Hippocampal formation (tissue), 2 donors: ENCODE data around the gene PDIA3.
"Not testable (repeated sequence)": the region's sequence is repeated elsewhere in the genome, so short reads cannot be mapped to it uniquely, and the experiment has no call there.

Source experiments
- DNase-seq, 2 donors: peaks; one replicate each; lab custom pipeline; 2025; lab: John Stamatoyannopoulos, UW

Gene PDIA3

GRCh38 chr15:43776718-43777266, 30.6 kb downstream of the PDIA3 start, which contains the start of gene ELL3:
Gene ELL3, minus strand, starts transcription at chr15:43776966. Its CDS starts 65 bp downstream, at chr15:43776901.
- DNase-seq = peak in 1 of 2 donors; percentile 61

DNA sequence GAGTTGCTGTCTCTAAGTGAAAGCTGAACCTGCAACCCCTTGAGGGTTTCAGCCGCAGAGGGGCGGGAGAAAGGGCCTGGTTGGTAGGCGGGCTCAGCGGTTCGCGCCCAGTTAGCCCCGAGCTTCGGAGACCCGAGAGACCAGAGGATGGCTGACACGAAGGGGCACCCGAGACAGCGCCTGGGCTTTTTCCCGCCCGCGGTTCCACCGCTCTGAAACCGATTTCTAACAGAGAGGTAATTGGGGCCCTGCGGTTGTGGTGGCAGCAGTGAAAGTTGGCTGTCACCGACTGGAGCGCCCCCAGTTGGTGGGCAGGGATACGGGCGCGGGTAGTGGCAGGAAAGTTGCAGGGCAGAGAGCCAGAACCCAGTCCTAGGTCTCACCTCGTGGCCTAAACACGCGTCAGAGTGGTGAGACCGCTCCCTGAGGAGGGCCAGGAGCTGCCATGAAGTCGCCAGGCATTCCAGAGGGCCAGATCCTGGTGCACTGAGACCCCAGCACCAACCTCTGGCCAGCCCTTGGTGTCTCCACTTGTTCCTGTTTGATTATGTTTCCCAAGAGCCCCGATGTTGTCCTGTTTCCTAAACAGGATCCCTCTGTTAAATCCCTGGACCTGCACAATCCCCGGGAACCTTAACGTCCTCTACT, 31.2 kb downstream of the PDIA3 start:
- DNase-seq = peak in 1 of 2 donors; percentile 46

GRCh38 chr15:43779016-43779415, 32.8 kb downstream of the PDIA3 start:
- no peak for DNase-seq

DNA sequence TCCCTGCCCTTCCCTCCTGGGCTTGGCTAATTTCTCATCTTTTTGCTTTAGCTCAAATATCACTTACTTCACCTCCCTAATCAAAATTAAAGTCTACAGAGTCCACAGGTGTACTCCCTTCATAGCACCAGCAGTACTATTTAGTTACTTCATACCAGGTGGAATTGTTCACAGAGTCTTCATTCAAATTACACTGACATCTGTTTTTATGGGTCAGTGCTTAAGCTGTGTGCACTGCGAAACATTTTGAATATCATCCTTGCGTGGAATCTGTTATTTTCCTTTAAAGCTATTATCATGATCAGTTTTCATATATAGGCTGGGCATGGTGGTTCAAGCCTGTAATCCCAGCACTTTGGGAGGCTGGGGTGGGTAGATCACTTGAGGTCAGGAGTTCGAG, 43.2 kb downstream of the PDIA3 start:
- no peak for DNase-seq

GRCh38 chr15:43791993-43792760, 45.9 kb downstream of the PDIA3 start, which contains the start of gene SERF2:
Gene SERF2, plus strand, starts transcription at chr15:43792320. Its CDS starts 57 bp downstream, at chr15:43792377.
- DNase-seq = peak; percentile 99 to 100

DNA sequence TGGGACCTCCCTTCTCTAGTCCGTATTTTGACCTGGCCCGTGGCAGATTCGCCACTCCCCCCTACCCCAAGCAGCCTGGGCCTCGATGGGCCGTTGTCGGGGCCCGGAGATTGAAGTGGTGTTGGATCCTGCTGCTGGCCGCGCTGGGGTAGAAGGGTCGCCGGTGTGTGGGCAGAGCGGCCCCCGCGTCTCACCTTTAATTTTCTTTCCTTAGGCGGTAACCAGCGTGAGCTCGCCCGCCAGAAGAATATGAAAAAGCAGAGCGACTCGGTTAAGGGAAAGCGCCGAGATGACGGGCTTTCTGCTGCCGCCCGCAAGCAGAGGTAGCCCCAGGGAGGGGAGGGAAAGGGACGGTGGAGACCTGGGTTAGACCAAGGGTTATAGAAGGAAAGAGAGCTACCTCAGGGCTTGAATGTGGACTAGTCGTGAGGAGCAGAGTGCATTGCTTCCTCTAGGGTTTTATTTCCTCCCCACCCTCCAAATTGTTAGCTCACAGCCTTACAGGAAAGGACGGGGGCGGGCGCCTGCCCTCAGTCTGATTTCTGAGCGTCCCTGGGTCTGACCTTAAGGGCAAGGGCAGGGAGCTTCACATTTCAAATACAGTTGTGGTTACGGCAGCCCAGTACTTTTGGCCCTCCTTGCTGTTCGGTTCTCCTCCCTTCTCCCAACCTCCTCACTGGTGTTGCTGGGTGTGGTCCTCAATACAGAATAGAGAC, 46.7 kb downstream of the PDIA3 start:
- DNase-seq = no peak

DNA sequence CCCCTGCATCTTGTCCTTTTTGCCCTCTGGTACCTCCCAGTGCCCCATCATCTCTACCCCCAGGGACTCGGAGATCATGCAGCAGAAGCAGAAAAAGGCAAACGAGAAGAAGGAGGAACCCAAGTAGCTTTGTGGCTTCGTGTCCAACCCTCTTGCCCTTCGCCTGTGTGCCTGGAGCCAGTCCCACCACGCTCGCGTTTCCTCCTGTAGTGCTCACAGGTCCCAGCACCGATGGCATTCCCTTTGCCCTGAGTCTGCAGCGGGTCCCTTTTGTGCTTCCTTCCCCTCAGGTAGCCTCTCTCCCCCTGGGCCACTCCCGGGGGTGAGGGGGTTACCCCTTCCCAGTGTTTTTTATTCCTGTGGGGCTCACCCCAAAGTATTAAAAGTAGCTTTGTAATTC, 47.4 kb downstream of the PDIA3 start:
- no peak for DNase-seq

GRCh38 chr15:43794269-43795037, 48.2 kb downstream of the PDIA3 start:
- no peak for DNase-seq

DNA sequence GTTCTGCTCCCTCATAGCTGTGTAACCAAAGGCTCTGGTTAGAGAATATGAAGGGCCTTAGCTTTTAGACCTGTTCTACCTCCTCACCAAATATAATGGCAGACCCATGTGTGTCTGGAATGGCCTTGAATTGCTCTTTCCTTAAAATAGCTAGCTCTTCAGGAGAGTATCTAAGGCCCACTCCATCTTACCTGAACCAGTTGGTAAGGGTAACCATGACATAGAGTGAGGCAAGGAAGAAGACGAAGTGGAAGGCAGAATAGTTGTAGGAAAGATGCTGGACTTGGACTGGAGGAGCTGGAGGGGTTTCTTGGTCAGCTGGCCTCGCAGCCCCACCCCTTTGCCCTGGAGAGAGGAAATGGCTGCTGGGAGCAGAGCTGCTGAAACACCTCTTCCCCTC, 49.0 kb downstream of the PDIA3 start:
- no peak for DNase-seq

- DNase-seq = no peak
These were observed 49.8 kb downstream of the PDIA3 start for GRCh38 chr15:43795997-43796396.

- DNase-seq = no peak
These were observed 50.3 kb downstream of the PDIA3 start for GRCh38 chr15:43796566-43796965.

- DNase-seq = no peak
These were observed 53.1 kb downstream of the PDIA3 start for GRCh38 chr15:43799209-43799944.

GRCh38 chr15:43799945-43800285, 53.7 kb downstream of the PDIA3 start, which contains the start of gene SERINC4:
Gene SERINC4, minus strand, starts transcription at chr15:43800220. Its CDS starts 234 bp downstream, at chr15:43799986.
- no peak for DNase-seq

DNA sequence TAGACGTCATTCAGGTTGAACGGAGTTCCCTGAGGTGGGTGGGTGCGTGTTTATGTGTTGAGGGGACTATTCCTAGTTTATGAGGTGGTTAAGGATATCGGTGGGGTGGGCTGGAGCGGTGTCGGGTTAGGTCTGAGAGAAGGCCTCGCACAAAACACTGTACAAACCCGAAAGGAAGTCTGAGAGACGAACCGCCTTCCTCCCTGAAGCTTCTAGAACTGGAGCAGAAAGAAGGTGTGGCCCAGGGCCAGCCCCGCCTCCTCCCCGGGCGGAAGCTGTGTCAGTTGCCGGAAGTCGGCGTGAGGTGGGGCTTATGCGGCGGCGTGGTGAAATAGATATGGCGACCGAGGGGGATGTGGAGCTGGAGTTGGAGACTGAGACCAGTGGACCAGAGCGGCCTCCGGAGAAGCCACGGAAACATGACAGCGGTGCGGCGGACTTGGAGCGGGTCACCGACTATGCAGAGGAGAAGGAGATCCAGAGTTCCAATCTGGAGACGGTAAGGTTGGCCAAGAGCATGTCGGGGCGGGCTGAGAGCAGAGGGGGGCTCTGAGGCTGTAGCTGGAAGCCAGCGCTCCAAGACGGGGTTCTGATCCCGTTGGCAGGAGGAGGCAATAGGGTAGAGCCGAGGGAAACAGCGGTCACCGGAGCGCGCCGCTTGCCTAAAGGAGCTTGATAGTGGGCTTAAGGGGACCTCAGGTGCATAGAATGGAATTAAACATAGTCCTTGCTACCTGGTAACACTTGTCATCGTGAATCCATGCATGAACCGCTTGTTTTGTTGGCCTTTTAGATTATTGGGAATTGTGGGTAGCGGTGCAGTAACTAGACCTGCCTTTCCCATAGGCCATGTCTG, 54.3 kb downstream of the PDIA3 start, which contains the start of gene HYPK:
Gene HYPK (plus strand): TSS at position 314 of the 856 bp plus-strand sequence. CDS start 24 bp downstream, at position 338.
- DNase-seq = peak; percentile 85 to 94

DNA sequence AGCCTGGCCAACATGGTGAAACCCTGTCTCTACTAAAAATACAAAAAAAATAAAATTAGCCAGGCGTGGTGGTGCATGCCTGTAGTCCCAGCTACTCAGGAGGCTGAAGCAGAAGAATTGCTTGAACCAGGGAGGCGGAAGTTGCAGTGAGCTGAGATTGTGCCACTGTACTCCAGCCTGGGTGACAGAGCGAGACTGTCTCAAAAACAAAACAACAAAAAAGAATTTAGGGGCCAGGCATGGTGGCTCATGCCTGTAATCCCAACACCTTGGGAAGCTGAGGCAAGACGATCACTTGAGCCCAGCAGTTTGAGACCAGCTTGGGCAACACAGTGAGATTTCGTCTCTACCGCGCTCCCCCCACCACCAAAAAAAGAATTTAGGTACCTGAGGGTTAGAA, 56.4 kb downstream of the PDIA3 start:
- not testable (repeated sequence) for DNase-seq

- DNase-seq = no peak
These were observed 62.3 kb downstream of the PDIA3 start for GRCh38 chr15:43808435-43808950.

DNA sequence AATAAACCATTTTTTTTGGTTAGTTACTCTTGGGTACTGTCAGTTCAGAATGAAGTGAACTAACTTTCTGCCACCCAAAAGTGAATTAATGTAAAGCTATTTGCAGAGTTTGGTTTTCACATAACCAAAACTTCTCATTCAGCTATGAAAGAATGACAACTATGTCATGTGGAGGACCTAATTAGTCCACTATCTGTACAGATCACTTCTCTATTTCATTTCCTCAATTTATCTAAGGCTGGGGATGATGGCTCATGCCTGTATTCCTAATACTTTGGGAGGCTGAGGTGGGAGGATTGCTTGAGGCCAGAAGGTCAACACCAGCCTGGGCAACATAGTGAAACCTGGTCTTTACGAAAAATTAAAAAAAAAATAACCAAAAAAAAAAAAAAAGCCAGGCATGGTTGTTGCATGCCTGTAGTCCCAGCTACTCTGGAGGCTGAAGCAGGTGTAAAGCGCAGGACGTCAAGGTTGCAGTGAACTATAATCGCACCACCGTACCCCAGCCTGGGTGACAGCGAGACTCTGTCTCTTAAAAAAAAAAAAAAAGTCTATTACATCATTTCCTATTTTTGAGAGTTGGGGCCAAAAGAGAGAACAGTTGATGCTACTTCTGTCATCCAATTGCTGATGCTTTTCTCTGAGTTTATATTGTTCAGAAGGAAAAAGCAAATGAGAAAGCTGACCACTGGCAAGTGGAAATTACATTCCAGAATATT, 62.9 kb downstream of the PDIA3 start:
- no peak for DNase-seq

- not testable (repeated sequence) for DNase-seq
These were observed 68.8 kb downstream of the PDIA3 start for GRCh38 chr15:43815064-43815463.

- DNase-seq = no peak
These were observed 75.3 kb downstream of the PDIA3 start for GRCh38 chr15:43821505-43821904.
